ENCODE results near the gene FOXRED2. TPM values are rescaled to one million over a fixed set of nuclear protein-coding genes. Genes with fewer than 3 reads are reported as not detected.

Gene FOXRED2
- total RNA-seq, 1 experiment from 2014 or later, result 6.3 TPM

GRCh38 chr22:36471341-36471821 is 35.5 kb downstream of the FOXRED2 start:
- peak; percentile 57 to 80 for DNase-seq (ENCODE audit: low read depth in 1 of 2, low spot score in 2 of 2)
- Histone ChIP-seq H3K4me3 (no peak overlapping the region), H3K4me1 (replicated peaks) (peaks cover 65% of the 10 kb centered on the region), H3K36me3 (peaks cover 66% of the 10 kb centered on the region), H3K27me3 (replicated peaks) (no peaks in the 10 kb centered on the region), H3K27ac (peak overlapping the region; percentile 54), H3K9me3 (replicated peaks) (no peaks in the 10 kb centered on the region)

- Histone ChIP-seq H3K36me3 (peaks cover 62% of the 10 kb centered on the region), H3K27ac (peak overlapping the region; percentile 54), H3K27me3 (replicated peaks) (no peaks in the 10 kb centered on the region), H3K9me3 (replicated peaks) (no peaks in the 10 kb centered on the region), H3K4me3 (no peak overlapping the region), H3K4me1 (replicated peaks) (peaks cover 69% of the 10 kb centered on the region)
- peak in 1 of 2 experiments; percentile 38 for DNase-seq (ENCODE audit: low read depth in 1 of 2, low spot score in 2 of 2)
Measured at GRCh38 chr22:36470994-36471331, 35.9 kb downstream of the FOXRED2 start.

GRCh38 chr22:36470162-36470993 is 36.5 kb downstream of the FOXRED2 start:
- Histone ChIP-seq H3K4me1 (replicated peaks) (peaks cover 75% of the 10 kb centered on the region), H3K27me3 (replicated peaks) (no peaks in the 10 kb centered on the region), H3K27ac (peak overlapping the region; percentile 53), H3K9me3 (replicated peaks) (no peaks in the 10 kb centered on the region), H3K36me3 (peaks cover 56% of the 10 kb centered on the region), H3K4me3 (no peak overlapping the region)
- DNase-seq (ENCODE audit: low read depth in 1 of 2, low spot score in 2 of 2), result peak; percentile 89 to 90

- Histone ChIP-seq H3K4me3 (no peak overlapping the region), H3K27me3 (replicated peaks) (no peaks in the 10 kb centered on the region), H3K4me1 (replicated peaks) (peaks cover 85% of the 10 kb centered on the region), H3K9me3 (replicated peaks) (no peaks in the 10 kb centered on the region), H3K27ac (peak overlapping the region; percentile 53; the same call in 1 of the 2 replicates), H3K36me3 (peaks cover 45% of the 10 kb centered on the region)
- DNase-seq (ENCODE audit: low read depth in 1 of 2, low spot score in 2 of 2), result peak in 1 of 2 experiments; percentile 31
Measured at GRCh38 chr22:36469094-36469710, 37.6 kb downstream of the FOXRED2 start.

GRCh38 chr22:36467946-36468345 is 38.9 kb downstream of the FOXRED2 start:
- Histone ChIP-seq H3K27ac (peak overlapping the region; percentile 94), H3K4me3 (no peak overlapping the region), H3K27me3 (replicated peaks) (no peaks in the 10 kb centered on the region), H3K36me3 (peaks cover 32% of the 10 kb centered on the region), H3K4me1 (replicated peaks) (peaks cover 85% of the 10 kb centered on the region), H3K9me3 (replicated peaks) (no peaks in the 10 kb centered on the region)
- peak; percentile 96 to 97 for DNase-seq (ENCODE audit: low read depth in 1 of 2, low spot score in 2 of 2)

GRCh38 chr22:36467042-36467810 is 39.6 kb downstream of the FOXRED2 start:
- Histone ChIP-seq H3K4me1 (replicated peaks) (peaks cover 85% of the 10 kb centered on the region), H3K36me3 (peaks cover 25% of the 10 kb centered on the region), H3K27ac (peak overlapping the region; percentile 94), H3K9me3 (replicated peaks) (no peaks in the 10 kb centered on the region), H3K27me3 (replicated peaks) (no peaks in the 10 kb centered on the region), H3K4me3 (no peak overlapping the region)
- peak; percentile 88 to 89 for DNase-seq (ENCODE audit: low read depth in 1 of 2, low spot score in 2 of 2)

GRCh38 chr22:36466258-36466657 is 40.6 kb downstream of the FOXRED2 start:
- Histone ChIP-seq H3K4me3 (no peak overlapping the region), H3K27ac (peak overlapping the region; percentile 94), H3K4me1 (replicated peaks) (peaks cover 85% of the 10 kb centered on the region), H3K27me3 (replicated peaks) (no peaks in the 10 kb centered on the region), H3K36me3 (peaks cover 18% of the 10 kb centered on the region), H3K9me3 (replicated peaks) (no peaks in the 10 kb centered on the region)
- DNase-seq (ENCODE audit: low read depth in 1 of 2, low spot score in 2 of 2), result no peak

GRCh38 chr22:36465232-36466021 is 41.4 kb downstream of the FOXRED2 start:
- Histone ChIP-seq H3K36me3 (peaks cover 12% of the 10 kb centered on the region), H3K9me3 (replicated peaks) (no peaks in the 10 kb centered on the region), H3K27me3 (replicated peaks) (no peaks in the 10 kb centered on the region), H3K4me3 (no peak overlapping the region), H3K27ac (peak overlapping the region; percentile 94), H3K4me1 (replicated peaks) (peaks cover 78% of the 10 kb centered on the region)
- DNase-seq (ENCODE audit: low read depth in 1 of 2, low spot score in 2 of 2), result peak; percentile 93 to 97

- peaks cover 12% of the 10 kb centered on the region for H3K36me3 ChIP-seq
- no peaks in the 10 kb centered on the region for H3K27me3 ChIP-seq (replicated peaks)
- H3K4me1 ChIP-seq (replicated peaks), result peaks cover 71% of the 10 kb centered on the region
- H3K27ac ChIP-seq, result peak overlapping the region; percentile 94
- no peak for DNase-seq (ENCODE audit: low read depth in 1 of 2, low spot score in 2 of 2)
- H3K9me3 ChIP-seq (replicated peaks), result no peaks in the 10 kb centered on the region
- no peak overlapping the region for H3K4me3 ChIP-seq
Measured at GRCh38 chr22:36464715-36465231, 42.1 kb downstream of the FOXRED2 start.

GRCh38 chr22:36463783-36464184 is 43.1 kb downstream of the FOXRED2 start:
- Histone ChIP-seq H3K27ac (no peak overlapping the region), H3K27me3 (replicated peaks) (no peaks in the 10 kb centered on the region), H3K4me1 (replicated peaks) (peaks cover 61% of the 10 kb centered on the region), H3K4me3 (no peak overlapping the region), H3K36me3 (peaks cover 12% of the 10 kb centered on the region), H3K9me3 (replicated peaks) (no peaks in the 10 kb centered on the region)
- no peak for DNase-seq (ENCODE audit: low read depth in 1 of 2, low spot score in 2 of 2)

- Histone ChIP-seq H3K9me3 (replicated peaks) (no peaks in the 10 kb centered on the region), H3K27me3 (replicated peaks) (no peaks in the 10 kb centered on the region), H3K4me3 (no peak overlapping the region), H3K36me3 (peaks cover 7% of the 10 kb centered on the region), H3K4me1 (replicated peaks) (peaks cover 49% of the 10 kb centered on the region), H3K27ac (peak overlapping the region; percentile 78)
- DNase-seq (ENCODE audit: low read depth in 1 of 2, low spot score in 2 of 2), result peak; percentile 89 to 96
Measured at GRCh38 chr22:36461665-36462649, 44.9 kb downstream of the FOXRED2 start.

GRCh38 chr22:36460202-36460601 is 46.6 kb downstream of the FOXRED2 start:
- Histone ChIP-seq H3K4me3 (no peak overlapping the region), H3K27me3 (replicated peaks) (no peaks in the 10 kb centered on the region), H3K27ac (no peak overlapping the region), H3K9me3 (replicated peaks) (no peaks in the 10 kb centered on the region), H3K4me1 (replicated peaks) (peaks cover 38% of the 10 kb centered on the region), H3K36me3 (no peaks in the 10 kb centered on the region)
- DNase-seq (ENCODE audit: low read depth in 1 of 2, low spot score in 2 of 2), result no peak
